Stimulated activated CD4-positive, alpha-beta T cell treated with anti-CD3 and anti-CD28 coated beads, Interleukin-2, amount 100 ng/mL, for 4 hours (primary cell): ENCODE results near the gene UPF1.

ENCODE experiments used
- DNase-seq: peaks from one replicate; pipeline ENCODE4 v3.0.0-alpha.2; 2020; ENCODE audit warnings: low read depth

The UPF1 gene

GRCh38 chr19:18831524-18832305 is at the start of gene UPF1:
UPF1 (plus strand) TSS chr19:18831959; CDS start chr19:18832210, 251 bp downstream.
- DNase-seq, result peak; percentile 95

- DNase-seq, result no peak
Observed at GRCh38 chr19:18782559-18783225, 49.1 kb upstream of the UPF1 start.

GRCh38 chr19:18783958-18784785 is 47.6 kb upstream of the UPF1 start:
- no peak for DNase-seq

GRCh38 chr19:18784786-18785120 is 47.0 kb upstream of the UPF1 start:
- DNase-seq, result no peak

- peak; percentile 55 for DNase-seq
Observed at GRCh38 chr19:18785179-18786124, 46.3 kb upstream of the UPF1 start.

GRCh38 chr19:18788529-18789421 is 43.0 kb upstream of the UPF1 start:
- DNase-seq, result no peak

GRCh38 chr19:18789422-18789869 is 42.3 kb upstream of the UPF1 start:
- no peak for DNase-seq

GRCh38 chr19:18789883-18790565 is 41.7 kb upstream of the UPF1 start:
- DNase-seq, result no peak

- DNase-seq, result no peak
Observed at GRCh38 chr19:18790566-18791314, 41.0 kb upstream of the UPF1 start, which contains the start of gene COMP. COMP (minus strand) TSS chr19:18791305; CDS start chr19:18791269, 36 bp downstream.

- no peak for DNase-seq
Observed at GRCh38 chr19:18791315-18791678, 40.5 kb upstream of the UPF1 start.

- no peak for DNase-seq
Observed at GRCh38 chr19:18792661-18793060, 39.1 kb upstream of the UPF1 start.

- DNase-seq, result no peak
Observed at GRCh38 chr19:18793144-18794028, 38.4 kb upstream of the UPF1 start.

GRCh38 chr19:18794029-18794313 is 37.8 kb upstream of the UPF1 start:
- DNase-seq, result no peak

- DNase-seq, result no peak
Observed at GRCh38 chr19:18794692-18795091, 37.1 kb upstream of the UPF1 start.

GRCh38 chr19:18795540-18795939 is 36.2 kb upstream of the UPF1 start:
- no peak for DNase-seq

GRCh38 chr19:18796239-18796638 is 35.5 kb upstream of the UPF1 start:
- no peak for DNase-seq

- no peak for DNase-seq
Observed at GRCh38 chr19:18798384-18799352, 33.1 kb upstream of the UPF1 start.
